AG04449 (cell line): ENCODE results near the gene PLCL1.

ENCODE experiments used
- CTCF ChIA-PET: fragments of 350-600 bp; formaldehyde crosslinking; extraction: SDS; loops from one replicate; lab custom pipeline; 2021; ENCODE audit warnings: antibody characterized with exemption; lab: Yijun Ruan, JAX
- POLR2A ChIA-PET: fragments of 400-600, 350-600 bp; formaldehyde crosslinking; extraction: SDS; loops from one replicate; lab custom pipeline; 2020; ENCODE audit warnings: antibody characterized with exemption, inconsistent platforms; lab: Yijun Ruan, JAX
- DNase-seq: peaks from one replicate; pipeline ENCODE4 v3.0.0-alpha.2; 2010; ENCODE audit warnings: low read depth, low spot score
- H3K4me3 ChIP-seq: 2 replicates; pipeline ENCODE4 v1.5.1; 2011; ENCODE audit warnings: low read depth, mild to moderate bottlenecking, control low read depth, low read length
- CTCF ChIP-seq: IDR thresholded peaks from one replicate; pipeline ENCODE4 v1.5.1; 2011; ENCODE audit warnings: mild to moderate bottlenecking, moderate library complexity, low read length, control low read depth, inconsistent platforms; ENCODE audit not compliant: insufficient read depth; ENCODE audit errors: missing control alignments

PLCL1 gene

GRCh38 chr2:197804049-197804757, at the start of gene PLCL1:
PLCL1 (plus strand) TSS chr2:197804593.
- ChIA-PET CTCF (interaction anchor here (1.0 to 4.5 kb wide), 6 partner anchors 180 to 493 kb away, joined by 3 to 38 read pairs (median 5); no protein-coding TSS in a partner anchor), POLR2A (no interaction called here)
- TF ChIP-seq CTCF: no peak
- peak within 1 kb of the TSS; percentile 67 for H3K4me3 ChIP-seq
- DNase-seq: peak; percentile 60

- no peak overlapping the region for H3K4me3 ChIP-seq
- no peak for TF ChIP-seq CTCF
- ChIA-PET POLR2A (no interaction called here), CTCF (no interaction called here)
- no peak for DNase-seq
Measured at GRCh38 chr2:197759013-197759412, 45.4 kb upstream of the PLCL1 start.

- no peak overlapping the region for H3K4me3 ChIP-seq
- ChIA-PET CTCF (no interaction called here), POLR2A (no interaction called here)
- no peak for DNase-seq
- no peak for TF ChIP-seq CTCF
Measured at GRCh38 chr2:197759625-197760292, 44.6 kb upstream of the PLCL1 start.

GRCh38 chr2:197760293-197760657, 44.1 kb upstream of the PLCL1 start:
- no peak for TF ChIP-seq CTCF
- CTCF ChIA-PET: no interaction called here
- no peak for DNase-seq
- no peak overlapping the region for H3K4me3 ChIP-seq
- POLR2A ChIA-PET: no interaction called here

DNA sequence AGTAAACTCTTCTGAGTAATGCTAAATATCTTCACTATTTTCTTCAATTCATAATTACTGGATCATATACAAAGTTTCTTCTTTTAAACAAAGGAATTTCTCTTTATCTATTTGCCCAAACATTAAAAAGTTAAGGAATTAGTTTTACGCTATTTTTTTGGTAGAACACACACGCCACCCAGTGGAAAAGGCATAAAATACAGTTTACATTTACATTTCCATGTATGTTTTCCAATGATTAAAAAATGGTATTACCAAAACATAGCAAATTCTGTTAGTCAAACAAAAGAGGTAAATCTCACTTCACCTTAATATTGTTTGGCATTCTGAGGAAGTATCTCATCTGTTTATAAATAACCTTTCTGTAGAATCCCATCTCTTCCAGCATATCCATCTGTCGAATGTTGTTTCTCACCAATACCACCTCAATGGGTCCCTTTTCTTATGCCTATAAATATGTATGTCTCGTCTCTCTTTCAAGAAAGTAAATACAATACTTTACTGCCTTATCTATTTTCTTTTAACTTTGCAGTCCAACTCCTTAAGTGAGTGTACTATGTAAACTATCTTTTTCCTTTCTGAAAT, 26.5 kb upstream of the PLCL1 start:
- no peak for DNase-seq
- no peak overlapping the region for H3K4me3 ChIP-seq
- ChIA-PET POLR2A (no interaction called here), CTCF (interaction anchor here (0.8 to 3.1 kb wide), 4 partner anchors 65 to 673 kb away, joined by 3 to 33 read pairs (median 3); partner anchors contain the start of gene MARS2)
- peak; percentile 35 for TF ChIP-seq CTCF

DNA sequence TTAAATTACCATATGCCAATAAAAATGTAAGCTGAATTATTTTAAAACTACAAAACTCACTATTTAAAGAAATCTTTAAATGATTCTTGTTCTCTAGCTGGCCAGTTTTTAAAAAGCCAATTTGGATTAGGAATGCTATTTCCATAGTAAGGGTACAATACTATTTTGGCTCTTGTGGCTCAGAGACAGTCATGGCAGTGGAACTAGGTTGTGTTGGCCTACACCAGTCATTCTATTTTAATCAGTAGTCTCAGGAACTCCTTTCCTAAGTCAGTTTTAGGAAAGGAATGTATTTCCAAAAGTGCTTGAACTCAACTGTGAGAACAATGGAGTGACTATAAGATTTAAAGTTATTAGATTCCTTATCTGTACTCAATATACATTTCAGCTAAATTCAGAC, 25.1 kb upstream of the PLCL1 start:
- POLR2A ChIA-PET: no interaction called here
- DNase-seq: no peak
- H3K4me3 ChIP-seq: no peak overlapping the region
- CTCF ChIA-PET: interaction anchor here (0.8 to 3.1 kb wide), 5 partner anchors 34 to 776 kb away, joined by 3 to 33 read pairs (median 3); partner anchors contain the start of gene MARS2
- no peak for TF ChIP-seq CTCF
